ENCODE data around the gene MUL1. TPM values are rescaled to one million over a fixed set of nuclear protein-coding genes. Genes with fewer than 3 reads are reported as not detected.

MUL1 gene, protein sequence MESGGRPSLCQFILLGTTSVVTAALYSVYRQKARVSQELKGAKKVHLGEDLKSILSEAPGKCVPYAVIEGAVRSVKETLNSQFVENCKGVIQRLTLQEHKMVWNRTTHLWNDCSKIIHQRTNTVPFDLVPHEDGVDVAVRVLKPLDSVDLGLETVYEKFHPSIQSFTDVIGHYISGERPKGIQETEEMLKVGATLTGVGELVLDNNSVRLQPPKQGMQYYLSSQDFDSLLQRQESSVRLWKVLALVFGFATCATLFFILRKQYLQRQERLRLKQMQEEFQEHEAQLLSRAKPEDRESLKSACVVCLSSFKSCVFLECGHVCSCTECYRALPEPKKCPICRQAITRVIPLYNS
- 32.4 TPM for total RNA-seq (ENCODE audit: unreplicated experiment)
- long read RNA-seq, transcript MUL1-201 (4 exons, 2,438 nt): major isoform, 36 of 40 reads
- long read RNA-seq, partial matches to known transcripts: 2 of 40 reads
- long read RNA-seq, other reads (novel, unspliced or antisense): 2 of 40 reads

DNA sequence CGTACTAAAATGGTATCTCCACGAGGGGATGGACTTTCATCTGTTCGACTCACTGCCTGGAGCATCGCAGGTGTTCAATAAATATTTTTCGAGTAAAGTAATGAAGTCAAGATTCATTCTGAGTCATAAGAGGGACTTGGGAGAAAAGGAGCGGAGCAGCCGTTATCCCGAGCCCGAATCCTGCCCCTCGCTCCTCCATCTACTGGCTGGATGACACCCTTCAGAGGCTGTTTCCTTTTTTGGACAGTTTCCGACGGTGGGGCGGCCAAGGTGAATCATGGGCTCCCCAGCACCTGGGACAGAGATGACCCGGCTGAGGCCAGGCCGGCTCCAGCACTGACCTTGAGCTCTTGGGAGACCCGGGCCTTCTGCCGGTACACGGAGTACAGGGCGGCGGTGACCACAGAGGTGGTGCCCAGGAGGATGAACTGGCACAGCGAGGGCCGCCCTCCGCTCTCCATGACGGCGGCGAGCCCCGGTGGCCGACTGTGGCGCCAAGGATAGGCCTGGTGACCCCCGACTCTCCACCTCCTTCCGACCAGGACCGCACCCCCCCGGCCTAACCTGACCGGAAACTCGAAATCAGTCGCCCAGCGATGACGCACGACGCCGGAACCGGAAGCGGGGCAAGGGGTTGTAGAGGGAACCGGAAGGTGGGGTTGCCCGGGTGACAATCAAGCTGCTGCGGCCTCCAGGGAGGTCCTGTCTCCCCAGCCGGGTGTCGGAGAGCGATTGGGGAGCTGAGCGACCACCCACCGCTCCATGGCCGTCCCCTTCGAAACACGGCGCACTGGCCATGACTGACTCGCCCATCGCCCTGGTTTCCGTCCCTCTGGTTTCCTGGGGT, at the start of gene MUL1:
MUL1 (minus strand) TSS at position 588 of the 847 bp plus-strand sequence; CDS start at position 461, 127 bp downstream.
- peaks cover 2% of the 10 kb centered on the region for H3K4me1 Mint-ChIP-seq (ENCODE audit: low read depth, unreplicated experiment)
- TF ChIP-seq, protein P1, sequence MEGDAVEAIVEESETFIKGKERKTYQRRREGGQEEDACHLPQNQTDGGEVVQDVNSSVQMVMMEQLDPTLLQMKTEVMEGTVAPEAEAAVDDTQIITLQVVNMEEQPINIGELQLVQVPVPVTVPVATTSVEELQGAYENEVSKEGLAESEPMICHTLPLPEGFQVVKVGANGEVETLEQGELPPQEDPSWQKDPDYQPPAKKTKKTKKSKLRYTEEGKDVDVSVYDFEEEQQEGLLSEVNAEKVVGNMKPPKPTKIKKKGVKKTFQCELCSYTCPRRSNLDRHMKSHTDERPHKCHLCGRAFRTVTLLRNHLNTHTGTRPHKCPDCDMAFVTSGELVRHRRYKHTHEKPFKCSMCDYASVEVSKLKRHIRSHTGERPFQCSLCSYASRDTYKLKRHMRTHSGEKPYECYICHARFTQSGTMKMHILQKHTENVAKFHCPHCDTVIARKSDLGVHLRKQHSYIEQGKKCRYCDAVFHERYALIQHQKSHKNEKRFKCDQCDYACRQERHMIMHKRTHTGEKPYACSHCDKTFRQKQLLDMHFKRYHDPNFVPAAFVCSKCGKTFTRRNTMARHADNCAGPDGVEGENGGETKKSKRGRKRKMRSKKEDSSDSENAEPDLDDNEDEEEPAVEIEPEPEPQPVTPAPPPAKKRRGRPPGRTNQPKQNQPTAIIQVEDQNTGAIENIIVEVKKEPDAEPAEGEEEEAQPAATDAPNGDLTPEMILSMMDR (IDR thresholded peaks at IDR 0.05; ENCODE audit: partially characterized antibody, unreplicated experiment): no peak
- DNase-seq: peak; percentile 98
- no peaks in the 10 kb centered on the region for H3K36me3 Mint-ChIP-seq (ENCODE audit: unreplicated experiment)
- H3K4me3 Mint-ChIP-seq (ENCODE audit: unreplicated experiment): peak within 1 kb of the TSS; percentile 91
- H3K27me3 Mint-ChIP-seq (ENCODE audit: unreplicated experiment): no peaks in the 10 kb centered on the region
- H3K9me3 Mint-ChIP-seq (ENCODE audit: unreplicated experiment): peaks cover 1% of the 10 kb centered on the region
- peak within 1 kb of the TSS; percentile 49 for H3K27ac Mint-ChIP-seq (ENCODE audit: unreplicated experiment)

DNA sequence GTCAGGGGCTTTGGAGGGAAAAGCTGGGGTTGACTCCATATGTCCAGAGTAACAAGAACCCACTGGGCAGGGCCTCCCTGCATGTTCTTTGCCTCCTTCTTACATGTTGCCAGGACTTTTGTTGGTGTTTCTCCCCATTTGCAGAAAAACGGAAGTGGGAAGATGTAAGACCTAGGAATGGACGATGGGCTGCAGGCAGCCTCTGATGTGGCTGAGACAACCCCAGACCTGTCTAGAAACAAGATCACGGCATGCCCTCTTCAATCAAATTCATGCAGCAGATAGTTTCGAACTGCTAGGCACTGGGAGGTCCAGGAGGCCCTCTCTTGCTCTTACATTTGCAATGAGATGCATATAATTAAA, 47.8 kb upstream of the MUL1 start:
- Mint-ChIP-seq H3K9me3 (ENCODE audit: unreplicated experiment) (peaks cover 2% of the 10 kb centered on the region), H3K4me1 (ENCODE audit: low read depth, unreplicated experiment) (no peaks in the 10 kb centered on the region), H3K4me3 (ENCODE audit: unreplicated experiment) (no peak overlapping the region), H3K27me3 (ENCODE audit: unreplicated experiment) (peaks cover 13% of the 10 kb centered on the region), H3K27ac (ENCODE audit: unreplicated experiment) (no peak overlapping the region), H3K36me3 (ENCODE audit: unreplicated experiment) (no peaks in the 10 kb centered on the region)
- TF ChIP-seq, protein P1 (IDR thresholded peaks at IDR 0.05; ENCODE audit: partially characterized antibody, unreplicated experiment): no peak
- no peak for DNase-seq

DNA sequence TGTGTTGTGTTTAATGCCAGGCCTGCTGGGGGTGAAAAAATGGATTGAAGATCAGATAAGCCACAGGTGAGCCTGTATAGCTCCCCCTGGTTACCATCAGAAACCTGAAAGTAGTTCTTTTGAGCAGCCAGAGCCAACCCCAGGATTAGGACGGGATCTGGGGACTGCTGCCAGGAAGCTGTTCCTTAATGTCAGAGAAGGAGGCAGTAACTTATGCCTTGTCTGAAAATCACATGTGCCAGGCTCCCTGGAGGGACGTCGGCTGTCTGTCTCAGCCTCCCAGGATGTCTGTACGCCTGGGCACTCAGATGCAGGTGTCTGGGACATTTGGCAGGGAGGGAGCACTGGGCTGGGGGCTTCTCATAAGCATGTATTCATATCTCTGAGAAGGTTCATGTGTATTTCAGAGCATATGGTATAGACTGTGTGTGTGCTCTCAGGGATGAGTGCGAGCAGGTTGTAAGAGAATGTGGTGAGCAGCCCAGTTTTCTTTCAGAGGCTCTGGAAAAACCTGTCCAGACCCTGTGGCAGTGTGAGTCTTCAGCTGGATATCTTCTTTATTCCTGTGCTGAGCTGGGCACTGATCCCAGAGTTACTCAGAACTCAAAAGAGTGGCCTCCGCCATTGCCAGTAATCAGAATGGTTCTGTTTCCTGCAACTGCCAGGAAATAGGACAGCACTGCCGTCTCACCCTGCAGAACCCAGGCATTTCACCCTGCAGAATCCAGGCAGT, 47.2 kb upstream of the MUL1 start:
- H3K27me3 Mint-ChIP-seq (ENCODE audit: unreplicated experiment): peaks cover 13% of the 10 kb centered on the region
- H3K4me3 Mint-ChIP-seq (ENCODE audit: unreplicated experiment): no peak overlapping the region
- no peaks in the 10 kb centered on the region for H3K36me3 Mint-ChIP-seq (ENCODE audit: unreplicated experiment)
- no peaks in the 10 kb centered on the region for H3K4me1 Mint-ChIP-seq (ENCODE audit: low read depth, unreplicated experiment)
- TF ChIP-seq, protein P1 (IDR thresholded peaks at IDR 0.05; ENCODE audit: partially characterized antibody, unreplicated experiment): no peak
- no peak for DNase-seq
- H3K9me3 Mint-ChIP-seq (ENCODE audit: unreplicated experiment): no peaks in the 10 kb centered on the region
- H3K27ac Mint-ChIP-seq (ENCODE audit: unreplicated experiment): no peak overlapping the region

DNA sequence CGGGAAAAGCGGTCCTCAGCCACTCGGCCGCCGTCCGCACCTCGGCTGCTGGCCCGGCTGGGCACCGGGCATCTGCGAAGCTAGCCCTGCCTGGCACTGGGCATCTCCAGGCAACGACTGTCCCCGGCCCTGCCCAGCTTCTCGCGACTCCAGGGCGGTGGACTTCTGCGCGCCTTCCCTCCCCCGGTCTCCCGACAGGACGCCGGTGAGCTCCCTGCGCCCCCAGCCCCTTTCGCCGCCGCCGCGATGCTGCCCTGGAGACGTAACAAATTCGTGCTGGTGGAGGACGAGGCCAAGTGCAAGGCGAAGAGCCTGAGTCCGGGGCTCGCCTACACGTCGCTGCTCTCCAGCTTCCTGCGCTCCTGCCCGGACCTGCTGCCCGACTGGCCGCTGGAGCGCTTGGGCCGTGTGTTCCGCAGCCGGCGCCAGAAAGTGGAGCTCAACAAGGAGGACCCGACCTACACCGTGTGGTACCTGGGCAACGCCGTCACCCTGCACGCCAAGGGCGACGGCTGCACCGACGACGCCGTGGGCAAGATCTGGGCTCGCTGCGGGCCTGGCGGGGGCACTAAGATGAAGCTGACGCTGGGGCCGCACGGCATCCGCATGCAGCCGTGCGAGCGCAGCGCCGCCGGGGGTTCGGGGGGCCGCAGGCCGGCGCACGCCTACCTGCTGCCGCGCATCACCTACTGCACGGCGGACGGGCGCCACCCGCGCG, 44.9 kb upstream of the MUL1 start:
- no peak overlapping the region for H3K27ac Mint-ChIP-seq (ENCODE audit: unreplicated experiment)
- H3K4me1 Mint-ChIP-seq (ENCODE audit: low read depth, unreplicated experiment): no peaks in the 10 kb centered on the region
- no peaks in the 10 kb centered on the region for H3K9me3 Mint-ChIP-seq (ENCODE audit: unreplicated experiment)
- peak; percentile 42 for DNase-seq
- H3K4me3 Mint-ChIP-seq (ENCODE audit: unreplicated experiment): peak overlapping the region; percentile 71
- peaks cover 14% of the 10 kb centered on the region for H3K27me3 Mint-ChIP-seq (ENCODE audit: unreplicated experiment)
- TF ChIP-seq, protein P1 (IDR thresholded peaks at IDR 0.05; ENCODE audit: partially characterized antibody, unreplicated experiment): no peak
- H3K36me3 Mint-ChIP-seq (ENCODE audit: unreplicated experiment): no peaks in the 10 kb centered on the region

Data from glutamatergic neuron (in vitro differentiated cells).